22Rv1 (cell line): ENCODE results near the gene ABHD14A.

Experiments used
- H3K27ac ChIP-seq: fragments of 450-650 bp; 2 replicates; pipeline ENCODE4 v1.5.1; 2017
- ZFX ChIP-seq: fragments of 450-650 bp; IDR thresholded peaks from 2 replicates; pipeline ENCODE4 v1.6.1; 2017; ENCODE audit warnings: antibody characterized with exemption, borderline replicate concordance
- TF ChIP-seq, protein P1 (sequence below): fragments of 450-650 bp; IDR thresholded peaks from 2 replicates; pipeline ENCODE4 v1.5.1; 2017; ENCODE audit warnings: mild to moderate bottlenecking

ABHD14A gene

GRCh38 chr3:51937611-51938450, 37.0 kb upstream of the ABHD14A start:
- TF ChIP-seq, protein P1, sequence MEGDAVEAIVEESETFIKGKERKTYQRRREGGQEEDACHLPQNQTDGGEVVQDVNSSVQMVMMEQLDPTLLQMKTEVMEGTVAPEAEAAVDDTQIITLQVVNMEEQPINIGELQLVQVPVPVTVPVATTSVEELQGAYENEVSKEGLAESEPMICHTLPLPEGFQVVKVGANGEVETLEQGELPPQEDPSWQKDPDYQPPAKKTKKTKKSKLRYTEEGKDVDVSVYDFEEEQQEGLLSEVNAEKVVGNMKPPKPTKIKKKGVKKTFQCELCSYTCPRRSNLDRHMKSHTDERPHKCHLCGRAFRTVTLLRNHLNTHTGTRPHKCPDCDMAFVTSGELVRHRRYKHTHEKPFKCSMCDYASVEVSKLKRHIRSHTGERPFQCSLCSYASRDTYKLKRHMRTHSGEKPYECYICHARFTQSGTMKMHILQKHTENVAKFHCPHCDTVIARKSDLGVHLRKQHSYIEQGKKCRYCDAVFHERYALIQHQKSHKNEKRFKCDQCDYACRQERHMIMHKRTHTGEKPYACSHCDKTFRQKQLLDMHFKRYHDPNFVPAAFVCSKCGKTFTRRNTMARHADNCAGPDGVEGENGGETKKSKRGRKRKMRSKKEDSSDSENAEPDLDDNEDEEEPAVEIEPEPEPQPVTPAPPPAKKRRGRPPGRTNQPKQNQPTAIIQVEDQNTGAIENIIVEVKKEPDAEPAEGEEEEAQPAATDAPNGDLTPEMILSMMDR = no peak
- no peak for TF ChIP-seq ZFX
- H3K27ac ChIP-seq = no peak overlapping the region

GRCh38 chr3:51938780-51939425, 36.0 kb upstream of the ABHD14A start:
- no peak for TF ChIP-seq ZFX
- TF ChIP-seq, protein P1 = no peak
- H3K27ac ChIP-seq = no peak overlapping the region

- peak overlapping the region; percentile 70 for H3K27ac ChIP-seq
- TF ChIP-seq, protein P1 = no peak
- no peak for TF ChIP-seq ZFX
Measured at GRCh38 chr3:51940648-51941462, 34.0 kb upstream of the ABHD14A start.

- peak overlapping the region; percentile 70 for H3K27ac ChIP-seq
- no peak for TF ChIP-seq ZFX
- TF ChIP-seq, protein P1 = no peak
Measured at GRCh38 chr3:51941463-51941797, 33.4 kb upstream of the ABHD14A start.

DNA sequence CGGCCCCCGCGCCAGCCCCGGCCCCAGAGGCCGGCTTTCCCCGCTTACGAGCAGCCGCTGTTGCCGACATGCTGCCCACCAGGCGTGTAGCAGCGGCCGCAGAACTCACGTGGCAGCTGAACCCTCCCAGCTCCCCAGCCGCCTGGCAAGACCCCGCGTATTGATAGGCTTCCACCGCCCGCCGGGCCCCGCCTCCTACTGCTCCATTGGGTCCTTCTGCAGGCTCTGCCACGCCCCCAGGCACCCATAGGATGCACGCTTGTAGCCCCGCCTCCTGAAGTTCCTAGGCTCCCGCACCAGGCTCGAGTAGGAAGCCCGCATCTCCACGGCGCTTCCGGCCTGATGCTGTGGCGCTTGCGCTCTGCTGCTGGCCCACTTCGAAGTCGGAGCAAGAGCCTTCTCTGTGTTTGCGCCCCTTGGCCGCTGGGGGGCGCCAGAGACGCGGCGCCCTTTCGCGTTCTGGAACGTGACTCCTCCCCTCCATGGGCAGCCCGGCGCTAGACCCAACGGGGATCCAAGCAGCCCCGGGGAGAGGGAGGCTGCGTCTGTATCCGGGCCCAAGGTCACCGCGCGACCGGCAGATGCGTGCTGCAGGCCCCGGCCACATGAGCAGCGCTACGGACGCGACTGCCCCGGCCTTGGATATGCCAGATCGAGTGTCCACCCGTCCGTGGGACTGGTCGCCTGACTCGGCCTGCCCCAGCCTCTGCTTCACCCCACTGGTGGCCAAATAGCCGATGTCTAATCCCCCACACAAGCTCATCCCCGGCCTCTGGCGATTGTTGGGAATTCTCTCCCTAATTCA, 32.9 kb upstream of the ABHD14A start, which contains the start of the genes PARP3 and RRP9:
PARP3 (plus strand) TSS at position 566 of the 805 bp plus-strand sequence. CDS start 993 bp downstream, outside the sequence.
RRP9 (minus strand) TSS at position 107 of the 805 bp plus-strand sequence; CDS start at position 70, 37 bp downstream.
- H3K27ac ChIP-seq = peak within 1 kb of the TSS; percentile 70
- TF ChIP-seq, protein P1 = peak; percentile 99
- TF ChIP-seq ZFX = no peak

DNA sequence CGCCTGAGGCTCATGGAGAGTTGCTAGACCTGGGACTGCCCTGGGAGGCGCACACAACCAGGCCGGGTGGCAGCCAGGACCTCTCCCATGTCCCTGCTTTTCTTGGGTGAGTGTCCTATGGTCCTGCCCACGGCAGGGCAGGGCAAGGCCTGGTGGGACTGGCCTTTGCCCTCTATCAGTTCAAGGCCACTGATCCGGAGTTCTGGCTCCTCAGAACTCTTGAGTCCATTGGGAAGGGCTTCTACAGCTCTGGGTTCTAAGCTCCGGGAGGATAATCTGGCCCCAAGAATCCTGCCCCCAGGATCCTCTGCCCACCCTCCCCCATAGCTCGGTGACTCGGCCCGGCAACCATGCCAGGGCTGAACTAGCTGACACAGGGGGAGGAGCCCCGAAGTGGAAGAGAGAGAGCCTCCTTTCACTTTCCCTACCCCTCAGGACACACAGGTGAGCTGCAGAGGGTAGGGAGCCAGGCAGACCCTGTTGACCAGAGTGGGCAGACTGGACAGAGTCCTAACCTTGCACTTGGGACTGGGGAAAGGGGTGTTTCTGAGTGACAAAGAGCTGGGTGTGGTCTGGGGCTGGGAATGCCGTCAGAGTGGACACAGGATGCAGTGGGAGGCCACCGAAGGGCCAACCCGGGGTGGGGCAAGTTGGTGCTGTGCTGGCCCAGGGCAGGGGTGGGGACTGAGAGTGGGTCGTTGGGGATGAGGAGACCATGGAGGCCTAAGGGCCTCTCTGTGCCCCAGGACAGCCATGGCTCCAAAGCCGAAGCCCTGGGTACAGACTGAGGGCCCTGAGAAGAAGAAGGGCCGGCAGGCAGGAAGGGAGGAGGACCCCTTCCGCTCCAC, 32.0 kb upstream of the ABHD14A start:
- no peak for TF ChIP-seq ZFX
- TF ChIP-seq, protein P1 = no peak
- peak overlapping the region; percentile 70 for H3K27ac ChIP-seq
